ENCODE data around the gene MAMDC4. TPM values are rescaled to one million over a fixed set of nuclear protein-coding genes. Genes with fewer than 3 reads are reported as not detected.

The MAMDC4 gene
- polyA plus RNA-seq, 1 donor, result 772 TPM

GRCh38 chr9:136858452-136858843, 6.3 kb downstream of the MAMDC4 start:
- no CpG with 5 or more reads among the region's 15 CpGs for WGBS (ENCODE audit: insufficient coverage, low lambda C conversion rate)
- Histone ChIP-seq H3K9me3 (ENCODE audit: control insufficient read depth, low read depth, low read length) (peaks cover 18% of the 10 kb centered on the region), H3K4me1 (ENCODE audit: control insufficient read depth, insufficient read depth, low read length) (peaks cover 76% of the 10 kb centered on the region), H3K4me3 (ENCODE audit: low read length) (peak overlapping the region; percentile 4), H3K27me3 (ENCODE audit: control insufficient read depth, insufficient read depth, low read length) (no peaks in the 10 kb centered on the region), H3K27ac (ENCODE audit: low read length) (peak overlapping the region; percentile 94), H3K36me3 (ENCODE audit: control insufficient read depth, insufficient read depth, low read length) (peaks cover 90% of the 10 kb centered on the region)
- DNase-seq, result no peak

- peak overlapping the region; percentile 14 for H3K4me3 ChIP-seq (ENCODE audit: low read length)
These were observed 7.0 kb downstream of the MAMDC4 start for GRCh38 chr9:136858844-136859757.

GRCh38 chr9:136860529-136860928, 8.4 kb downstream of the MAMDC4 start:
- peaks cover 58% of the 10 kb centered on the region for H3K4me1 ChIP-seq (ENCODE audit: control insufficient read depth, insufficient read depth, low read length)
- DNase-seq, result peak in 1 of 2 donors; percentile 31
- H3K27me3 ChIP-seq (ENCODE audit: control insufficient read depth, insufficient read depth, low read length), result no peaks in the 10 kb centered on the region
- peak overlapping the region; percentile 94 for H3K27ac ChIP-seq (ENCODE audit: low read length)
- peaks cover 16% of the 10 kb centered on the region for H3K9me3 ChIP-seq (ENCODE audit: control insufficient read depth, low read depth, low read length)
- no peak overlapping the region for H3K4me3 ChIP-seq (ENCODE audit: low read length)
- H3K36me3 ChIP-seq (ENCODE audit: control insufficient read depth, insufficient read depth, low read length), result peaks cover 83% of the 10 kb centered on the region
- no CpG with 5 or more reads among the region's 9 CpGs for WGBS (ENCODE audit: insufficient coverage, low lambda C conversion rate)

More at GRCh38 chr9:136858844-136859757, 7.0 kb downstream of the MAMDC4 start:
- H3K36me3 ChIP-seq (ENCODE audit: control insufficient read depth, insufficient read depth, low read length), result peaks cover 93% of the 10 kb centered on the region
- peak overlapping the region; percentile 94 for H3K27ac ChIP-seq (ENCODE audit: low read length)
- H3K4me1 ChIP-seq (ENCODE audit: control insufficient read depth, insufficient read depth, low read length), result peaks cover 71% of the 10 kb centered on the region
- WGBS (ENCODE audit: insufficient coverage, low lambda C conversion rate), result no CpG with 5 or more reads among the region's 20 CpGs
- peaks cover 18% of the 10 kb centered on the region for H3K9me3 ChIP-seq (ENCODE audit: control insufficient read depth, low read depth, low read length)
- DNase-seq, result peak; percentile 88 to 94
- H3K27me3 ChIP-seq (ENCODE audit: control insufficient read depth, insufficient read depth, low read length), result no peaks in the 10 kb centered on the region

- Histone ChIP-seq H3K27ac (ENCODE audit: low read length) (peak overlapping the region; percentile 94), H3K9me3 (ENCODE audit: control insufficient read depth, low read depth, low read length) (peaks cover 14% of the 10 kb centered on the region), H3K4me1 (ENCODE audit: control insufficient read depth, insufficient read depth, low read length) (peaks cover 51% of the 10 kb centered on the region), H3K27me3 (ENCODE audit: control insufficient read depth, insufficient read depth, low read length) (no peaks in the 10 kb centered on the region), H3K36me3 (ENCODE audit: control insufficient read depth, insufficient read depth, low read length) (peaks cover 77% of the 10 kb centered on the region), H3K4me3 (ENCODE audit: low read length) (no peak overlapping the region)
- no CpG with 5 or more reads among the region's 22 CpGs for WGBS (ENCODE audit: insufficient coverage, low lambda C conversion rate)
- peak in 1 of 2 donors; percentile 33 for DNase-seq
These were observed 9.1 kb downstream of the MAMDC4 start for GRCh38 chr9:136860933-136861873.

- peak in 1 of 2 donors; percentile 40 for DNase-seq
- Histone ChIP-seq H3K27ac (ENCODE audit: low read length) (peak overlapping the region; percentile 18), H3K27me3 (ENCODE audit: control insufficient read depth, insufficient read depth, low read length) (no peaks in the 10 kb centered on the region), H3K9me3 (ENCODE audit: control insufficient read depth, low read depth, low read length) (peaks cover 16% of the 10 kb centered on the region), H3K4me1 (ENCODE audit: control insufficient read depth, insufficient read depth, low read length) (peaks cover 44% of the 10 kb centered on the region), H3K4me3 (ENCODE audit: low read length) (no peak overlapping the region), H3K36me3 (ENCODE audit: control insufficient read depth, insufficient read depth, low read length) (peaks cover 69% of the 10 kb centered on the region)
- 90% methylated on average over 2 of the region's 26 CpGs for WGBS (ENCODE audit: insufficient coverage, low lambda C conversion rate)
These were observed 9.8 kb downstream of the MAMDC4 start for GRCh38 chr9:136861874-136862457.

GRCh38 chr9:136862849-136863622, 10.9 kb downstream of the MAMDC4 start:
- WGBS (ENCODE audit: insufficient coverage, low lambda C conversion rate), result no CpG with 5 or more reads among the region's 31 CpGs
- Histone ChIP-seq H3K27ac (ENCODE audit: low read length) (peak overlapping the region; percentile 12), H3K27me3 (ENCODE audit: control insufficient read depth, insufficient read depth, low read length) (no peaks in the 10 kb centered on the region), H3K36me3 (ENCODE audit: control insufficient read depth, insufficient read depth, low read length) (peaks cover 60% of the 10 kb centered on the region), H3K4me3 (ENCODE audit: low read length) (no peak overlapping the region), H3K9me3 (ENCODE audit: control insufficient read depth, low read depth, low read length) (peaks cover 13% of the 10 kb centered on the region), H3K4me1 (ENCODE audit: control insufficient read depth, insufficient read depth, low read length) (peaks cover 36% of the 10 kb centered on the region)
- peak in 1 of 2 donors; percentile 18 for DNase-seq

GRCh38 chr9:136863623-136864273, 11.6 kb downstream of the MAMDC4 start:
- Histone ChIP-seq H3K27me3 (ENCODE audit: control insufficient read depth, insufficient read depth, low read length) (no peaks in the 10 kb centered on the region), H3K36me3 (ENCODE audit: control insufficient read depth, insufficient read depth, low read length) (peaks cover 54% of the 10 kb centered on the region), H3K27ac (ENCODE audit: low read length) (peak overlapping the region; percentile 10), H3K4me1 (ENCODE audit: control insufficient read depth, insufficient read depth, low read length) (peaks cover 30% of the 10 kb centered on the region), H3K4me3 (ENCODE audit: low read length) (no peak overlapping the region), H3K9me3 (ENCODE audit: control insufficient read depth, low read depth, low read length) (peaks cover 11% of the 10 kb centered on the region)
- DNase-seq, result peak in 1 of 2 donors; percentile 12
- WGBS (ENCODE audit: insufficient coverage, low lambda C conversion rate), result no CpG with 5 or more reads among the region's 12 CpGs

- Histone ChIP-seq H3K4me3 (ENCODE audit: low read length) (peak overlapping the region; percentile 62), H3K27ac (ENCODE audit: low read length) (peak overlapping the region; percentile 75)
These were observed 13.1 kb downstream of the MAMDC4 start for GRCh38 chr9:136865041-136865767.

GRCh38 chr9:136865768-136866103, 13.6 kb downstream of the MAMDC4 start:
- Histone ChIP-seq H3K4me3 (ENCODE audit: low read length) (peak overlapping the region; percentile 62), H3K27me3 (ENCODE audit: control insufficient read depth, insufficient read depth, low read length) (no peaks in the 10 kb centered on the region), H3K36me3 (ENCODE audit: control insufficient read depth, insufficient read depth, low read length) (peaks cover 37% of the 10 kb centered on the region), H3K27ac (ENCODE audit: low read length) (peak overlapping the region; percentile 75), H3K4me1 (ENCODE audit: control insufficient read depth, insufficient read depth, low read length) (peaks cover 12% of the 10 kb centered on the region), H3K9me3 (ENCODE audit: control insufficient read depth, low read depth, low read length) (peaks cover 8% of the 10 kb centered on the region)
- DNase-seq, result no peak
- no CpG with 5 or more reads among the region's 20 CpGs for WGBS (ENCODE audit: insufficient coverage, low lambda C conversion rate)

More at GRCh38 chr9:136865041-136865767, 13.1 kb downstream of the MAMDC4 start:
- Histone ChIP-seq H3K4me1 (ENCODE audit: control insufficient read depth, insufficient read depth, low read length) (peaks cover 17% of the 10 kb centered on the region), H3K27me3 (ENCODE audit: control insufficient read depth, insufficient read depth, low read length) (no peaks in the 10 kb centered on the region), H3K36me3 (ENCODE audit: control insufficient read depth, insufficient read depth, low read length) (peaks cover 41% of the 10 kb centered on the region), H3K9me3 (ENCODE audit: control insufficient read depth, low read depth, low read length) (peaks cover 8% of the 10 kb centered on the region)
- no CpG with 5 or more reads among the region's 11 CpGs for WGBS (ENCODE audit: insufficient coverage, low lambda C conversion rate)
- DNase-seq, result peak; percentile 21 to 66
